OCI-LY7 (cell line): ENCODE data around the gene GYPC. TPM values are rescaled to one million over a fixed set of nuclear protein-coding genes. Genes with fewer than 3 reads are reported as not detected.

Experiments used
- BruUV-seq: library from RNA; stranded (reverse); fragments of 400-500 nt; replicated peaks from 2 replicates; lab custom pipeline; 2021; lab: Mats Ljungman, UMichigan
- CTCF ChIA-PET: fragments of 300-600 bp; sonication (Branson Sonifier 250); formaldehyde crosslinking; loops from one replicate; lab custom pipeline; 2022; ENCODE audit warnings: antibody characterized with exemption; ENCODE audit not compliant: unreplicated experiment; lab: Charles Lee
- POLR2A ChIA-PET: fragments of 300-600 bp; sonication (Branson Sonifier 250); formaldehyde crosslinking; loops from one replicate; lab custom pipeline; 2022; ENCODE audit warnings: antibody characterized with exemption; lab: Charles Lee
- DNase-seq: peaks from one replicate; pipeline ENCODE4 v3.0.0-alpha.2; 2015; ENCODE audit warnings: low spot score
- H2AFZ ChIP-seq: fragments of 200-600 bp; sonication (generic), shearing (Covaris generic); 2 replicates; pipeline ENCODE4 v1.6.1; 2014; ENCODE audit warnings: mild to moderate bottlenecking, antibody characterized with exemption, low read length, moderate library complexity
- H3K27ac ChIP-seq: fragments of 200-600 bp; sonication (generic); 2 replicates; pipeline ENCODE4 v1.5.1; 2014; ENCODE audit warnings: mixed run types, low read depth, mild to moderate bottlenecking, moderate library complexity, low read length, inconsistent platforms; ENCODE audit not compliant: poor library complexity, severe bottlenecking
- H3K36me3 ChIP-seq: fragments of 200-600 bp; sonication (generic); 2 replicates; pipeline ENCODE4 v1.6.1; 2014; ENCODE audit warnings: mild to moderate bottlenecking, antibody characterized with exemption, low read length, moderate library complexity, mixed read lengths; ENCODE audit not compliant: insufficient read depth
- H3K4me1 ChIP-seq: fragments of 200-600 bp; sonication (generic); 2 replicates; pipeline ENCODE4 v1.5.1; 2014; ENCODE audit warnings: mild to moderate bottlenecking, low read length; ENCODE audit not compliant: insufficient read depth, poor library complexity, severe bottlenecking
- H3K4me2 ChIP-seq: fragments of 200-600 bp; sonication (generic); 2 replicates; pipeline ENCODE4 v1.6.1; 2014; ENCODE audit warnings: mild to moderate bottlenecking, low read length
- H3K4me3 ChIP-seq: fragments of 200-600 bp; sonication (generic); 2 replicates; pipeline ENCODE4 v1.5.1; 2014; ENCODE audit warnings: mild to moderate bottlenecking, low read depth, low read length; ENCODE audit not compliant: poor library complexity, severe bottlenecking
- H3K79me2 ChIP-seq: fragments of 200-600 bp; sonication (generic); 2 replicates; pipeline ENCODE4 v1.6.1; 2016; ENCODE audit warnings: low read depth, mild to moderate bottlenecking, low read length, moderate library complexity, mixed read lengths; ENCODE audit not compliant: insufficient read depth
- H3K9me2 ChIP-seq: fragments of 200-600 bp; sonication (generic); 2 replicates; pipeline ENCODE4 v1.6.1; 2016; ENCODE audit warnings: mild to moderate bottlenecking, low read length, mixed read lengths; ENCODE audit not compliant: insufficient read depth
- H3K9me3 ChIP-seq: fragments of 200-600 bp; sonication (generic); 2 replicates; pipeline ENCODE4 v1.6.1; 2014; ENCODE audit warnings: mild to moderate bottlenecking, mixed run types, low read length, mixed read lengths
- H4K20me1 ChIP-seq: fragments of 200-600 bp; sonication (generic); 2 replicates; pipeline ENCODE4 v1.6.1; 2014; ENCODE audit warnings: mild to moderate bottlenecking, antibody characterized with exemption, low read length, moderate library complexity, mixed read lengths; ENCODE audit not compliant: insufficient read depth
- CTCF ChIP-seq: fragments of 200-600 bp; sonication (generic); conservative IDR thresholded peaks from 2 replicates; pipeline ENCODE4 v1.5.1; 2014; ENCODE audit warnings: mild to moderate bottlenecking, antibody characterized with exemption, low read length, moderate library complexity, mixed read lengths
- EZH2phosphoT487 ChIP-seq: fragments of 200-600 bp; sonication (generic); IDR thresholded peaks from 2 replicates; pipeline ENCODE4 v1.6.1; 2018; ENCODE audit warnings: low read depth, borderline replicate concordance, mild to moderate bottlenecking, mixed run types, antibody characterized with exemption, low read length, moderate library complexity, mixed read lengths
- intact Hi-C: fragments of 100-400 bp; cut with micrococcal nuclease; formaldehyde crosslinking; loops from one replicate; pipeline ENCODE4 v1.10.0; 2022; ENCODE audit not compliant: unreplicated experiment
- total RNA-seq, 2 experiments: library from RNA; depleted of rRNA in 1 of 2; stranded (reverse); fragments of >200 nt in 1 of 2; shearing (Covaris generic) in 1 of 2; gene quantifications; 2 replicates each; pipeline ENCODE4 v1.2.3, GENCODE V29; 2014 to 2022

The GYPC gene
- total RNA-seq, 2 experiments from 2014 or later = 96.4 to 154 TPM

- no peak overlapping the region for H2AFZ ChIP-seq
- no peaks in the 10 kb centered on the region for H3K4me1 ChIP-seq
- no peaks in the 10 kb centered on the region for H3K9me2 ChIP-seq
- BruUV-seq = no TSS peak
- TF ChIP-seq CTCF (no peak), EZH2phosphoT487 (no peak)
- H3K27ac ChIP-seq = no peak overlapping the region
- no peak for DNase-seq
- no peaks in the 10 kb centered on the region for H4K20me1 ChIP-seq
- CTCF ChIA-PET = no interaction called here
- no peaks in the 10 kb centered on the region for H3K79me2 ChIP-seq
- H3K36me3 ChIP-seq = peaks cover 42% of the 10 kb centered on the region
- H3K9me3 ChIP-seq = peaks cover 21% of the 10 kb centered on the region; the same call in 1 of the 2 replicates
- intact Hi-C loops = no loop called here
- POLR2A ChIA-PET = interaction anchor here (1.1 kb wide), 1 partner anchor 12 kb away, joined by 3 read pairs; no protein-coding TSS in a partner anchor
- H3K4me2 ChIP-seq = no peak overlapping the region
- no peak overlapping the region for H3K4me3 ChIP-seq
Observed at GRCh38 chr2:126676221-126677175, 20.5 kb downstream of the GYPC start.

GRCh38 chr2:126677176-126677538 lies 21.2 kb downstream of the GYPC start:
- Histone ChIP-seq H3K9me2 (no peaks in the 10 kb centered on the region), H4K20me1 (no peaks in the 10 kb centered on the region), H3K4me2 (no peak overlapping the region), H3K4me1 (no peaks in the 10 kb centered on the region), H3K36me3 (peaks cover 42% of the 10 kb centered on the region), H3K9me3 (peaks cover 21% of the 10 kb centered on the region; the same call in 1 of the 2 replicates), H2AFZ (no peak overlapping the region), H3K79me2 (no peaks in the 10 kb centered on the region), H3K4me3 (no peak overlapping the region), H3K27ac (no peak overlapping the region)
- intact Hi-C loops = no loop called here
- POLR2A ChIA-PET = no interaction called here
- CTCF ChIA-PET = no interaction called here
- no peak for DNase-seq
- no peak for TF ChIP-seq EZH2phosphoT487
- no peak for TF ChIP-seq CTCF
- BruUV-seq = no TSS peak
